ENCODE data around the gene SNX27.
"Not testable (repeated sequence)": the region's sequence is repeated elsewhere in the genome, so short reads cannot be mapped to it uniquely, and the experiment has no call there.

SNX27 gene

DNA sequence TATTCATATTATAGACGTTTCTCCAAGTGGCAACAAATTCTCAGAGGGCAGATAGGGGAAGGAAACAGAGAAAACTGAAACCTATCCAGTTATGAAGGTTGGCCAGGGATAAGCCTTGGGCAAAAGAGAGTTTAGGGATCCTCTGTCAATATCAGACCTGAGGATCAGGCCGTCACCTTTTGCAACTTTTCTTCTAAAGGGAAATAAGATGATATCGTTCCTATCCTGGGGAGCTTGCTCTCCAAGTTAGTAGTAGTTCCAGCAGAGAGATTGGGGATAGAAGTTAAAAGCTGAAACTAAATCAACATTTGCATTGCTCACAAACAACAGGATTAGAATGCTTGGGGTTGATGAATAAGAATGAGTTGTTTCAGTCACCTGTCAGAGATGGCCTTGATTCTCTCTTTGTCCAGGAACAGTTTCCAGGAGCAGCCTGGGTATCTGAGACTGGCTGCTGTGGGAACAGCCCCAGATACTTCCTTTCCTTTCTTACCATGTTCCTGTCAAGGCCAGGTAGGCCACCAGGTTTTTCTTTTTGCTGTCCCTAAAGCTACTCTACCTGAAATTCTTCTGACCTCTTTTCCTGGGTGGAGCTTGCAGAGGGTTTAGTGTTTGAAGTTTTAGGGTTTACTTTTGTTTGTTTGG, 112.0 kb downstream of the SNX27 start:
- no peak for DNase-seq

DNA sequence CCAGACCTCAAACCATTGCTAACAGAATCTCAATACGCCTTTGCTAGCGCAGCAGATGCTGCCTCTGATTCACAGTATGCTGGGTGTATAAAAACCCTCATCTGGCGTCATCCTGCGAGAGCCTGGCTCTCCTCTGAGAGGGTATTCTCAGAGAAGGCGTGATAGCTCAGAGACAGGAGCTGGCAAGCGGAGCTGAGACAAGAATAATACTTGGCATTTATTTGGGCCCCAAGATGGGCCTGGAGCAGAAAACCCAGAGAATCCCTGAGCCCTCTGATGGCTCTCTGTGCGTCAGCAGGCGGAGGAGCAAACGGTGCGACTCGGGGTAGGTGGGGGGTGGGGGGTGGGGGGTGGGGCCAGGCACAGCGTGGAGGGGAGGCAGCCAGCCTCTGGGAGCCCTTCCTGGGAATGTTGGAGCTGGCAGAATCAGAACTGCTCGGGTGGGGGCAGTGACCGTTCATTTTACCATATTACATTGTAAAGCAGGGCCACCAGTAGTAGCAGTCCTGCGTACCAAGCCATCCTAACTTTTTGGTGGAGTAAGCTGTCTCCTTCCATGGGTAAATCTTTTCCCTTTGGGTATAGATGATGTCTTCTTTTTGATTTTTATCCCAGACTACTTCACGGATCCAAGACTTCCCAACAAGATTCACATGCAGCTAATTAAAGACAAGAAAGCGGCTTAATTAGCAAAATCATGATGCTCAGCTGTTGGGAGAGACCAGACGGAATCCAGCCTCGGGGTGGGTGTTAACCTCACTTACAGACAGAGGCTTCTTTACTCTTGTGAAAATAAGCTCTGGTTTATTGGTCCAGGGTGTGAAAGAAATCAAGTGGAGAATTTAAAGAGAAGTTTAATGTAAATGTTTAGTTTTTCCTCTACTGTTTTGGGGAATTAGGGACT, 116.6 kb downstream of the SNX27 start:
- no peak for DNase-seq

DNA sequence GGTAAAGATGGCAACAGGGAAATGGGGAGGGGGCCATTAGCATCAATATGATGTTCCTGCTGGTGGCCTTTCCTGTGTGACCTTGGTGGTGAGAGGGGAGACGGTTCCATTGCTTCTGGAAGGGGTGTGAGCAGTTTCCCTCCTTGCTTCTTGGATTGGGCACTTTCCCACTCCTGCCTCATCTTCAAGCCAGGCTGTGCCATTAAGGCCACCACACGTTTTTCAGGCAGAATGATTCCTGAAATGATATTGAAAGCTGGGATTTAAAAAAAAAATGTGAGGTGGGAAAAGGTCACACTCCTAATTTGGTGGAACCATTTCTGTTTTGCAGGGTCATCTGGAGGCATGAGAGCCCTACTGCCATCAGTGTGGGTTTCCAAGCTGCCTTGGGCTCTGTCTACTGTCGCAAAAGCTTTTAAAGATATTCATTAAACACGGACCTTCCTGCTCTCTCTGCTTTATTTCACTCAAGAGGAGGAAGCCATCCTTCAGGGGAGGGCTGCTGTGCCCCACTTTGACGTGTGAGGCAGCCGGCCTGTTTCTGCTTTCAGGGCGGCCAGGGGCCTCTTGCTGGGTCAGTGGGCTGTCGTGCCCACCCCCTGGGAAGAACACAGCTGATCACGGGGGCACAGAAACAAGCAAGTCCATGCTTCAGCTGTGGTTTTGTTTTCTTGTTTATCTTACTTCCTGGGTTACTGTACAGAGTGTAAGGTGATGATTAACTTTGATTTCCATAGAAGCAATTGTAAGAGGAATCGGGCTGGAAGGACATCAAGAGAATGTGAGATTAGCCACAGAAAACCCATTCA, 117.5 kb downstream of the SNX27 start:
- DNase-seq, result no peak

DNA sequence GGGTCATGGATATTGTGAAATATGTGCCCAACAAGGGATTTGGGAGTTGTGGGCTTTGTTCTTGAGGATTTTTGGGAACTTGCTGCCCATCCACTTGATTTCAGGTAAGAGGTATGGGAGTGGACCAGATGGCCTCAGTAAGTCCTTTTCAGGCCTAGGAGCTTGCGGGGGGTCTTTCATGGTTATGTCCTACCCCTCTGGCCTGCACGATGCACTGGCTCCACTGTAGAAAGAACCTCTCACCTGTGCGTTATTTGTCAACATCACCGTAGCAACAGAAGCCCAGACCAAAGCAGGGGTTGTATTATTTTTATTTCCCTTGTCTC, 118.1 kb downstream of the SNX27 start:
- no peak for DNase-seq

DNA sequence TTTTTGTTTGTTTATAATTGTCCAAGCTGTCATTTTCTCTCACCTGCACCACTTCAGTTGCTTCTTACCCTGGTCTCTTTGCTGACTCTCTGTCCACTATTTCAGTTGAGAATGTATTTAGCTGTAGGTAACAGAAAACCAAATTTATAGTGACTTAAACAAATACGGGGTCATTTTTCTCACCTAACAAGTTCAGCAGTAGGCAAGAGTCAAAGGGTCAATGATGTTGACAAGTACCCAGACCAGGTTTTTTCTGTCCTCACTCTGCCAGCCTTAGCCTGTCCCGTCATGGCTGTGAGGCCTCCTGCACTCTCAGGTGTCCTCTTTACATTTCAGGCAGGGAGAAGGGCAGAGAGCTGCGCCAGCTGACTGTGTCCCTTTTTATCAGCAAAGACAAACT, 121.3 kb downstream of the SNX27 start:
- DNase-seq, result no peak

DNA sequence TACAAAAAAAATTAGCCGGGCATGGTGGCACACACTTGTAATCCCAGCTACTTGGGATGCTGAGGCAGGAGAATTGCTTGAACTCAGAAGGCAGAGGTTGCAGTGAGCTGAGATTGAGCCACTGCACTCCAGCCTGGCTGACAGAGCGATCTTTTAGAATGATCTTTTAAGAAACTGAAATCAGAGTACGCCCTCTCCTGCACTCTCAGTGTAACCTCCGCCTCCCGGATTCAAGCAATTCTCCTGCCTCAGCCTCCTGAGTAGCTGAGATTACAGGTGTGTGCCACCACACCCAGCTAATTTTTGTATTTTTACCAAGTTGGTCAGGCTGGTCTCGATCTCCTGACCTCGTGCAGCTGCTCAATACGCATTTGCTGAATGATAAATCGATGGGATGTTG, 122.1 kb downstream of the SNX27 start:
- DNase-seq, result not testable (repeated sequence)

DNA sequence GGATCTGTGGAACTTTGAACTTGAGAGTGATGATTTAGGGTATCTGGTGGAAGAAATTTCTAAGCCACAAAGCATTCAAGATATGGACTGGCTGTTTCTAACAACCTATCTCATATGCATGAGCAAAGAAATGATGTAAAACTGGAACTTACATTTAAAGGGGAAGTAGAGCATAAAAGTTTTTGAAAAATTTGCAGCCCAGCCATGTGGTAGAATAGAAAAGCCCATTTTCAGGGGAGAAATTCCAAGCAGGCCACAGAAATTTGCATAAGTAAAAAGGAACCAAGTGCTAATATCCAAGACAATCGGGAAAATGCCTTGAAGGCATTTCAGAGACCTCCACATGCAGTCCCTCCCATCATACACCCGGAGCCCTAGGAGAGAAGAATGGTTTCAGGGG, 125.2 kb downstream of the SNX27 start:
- DNase-seq, result no peak

DNA sequence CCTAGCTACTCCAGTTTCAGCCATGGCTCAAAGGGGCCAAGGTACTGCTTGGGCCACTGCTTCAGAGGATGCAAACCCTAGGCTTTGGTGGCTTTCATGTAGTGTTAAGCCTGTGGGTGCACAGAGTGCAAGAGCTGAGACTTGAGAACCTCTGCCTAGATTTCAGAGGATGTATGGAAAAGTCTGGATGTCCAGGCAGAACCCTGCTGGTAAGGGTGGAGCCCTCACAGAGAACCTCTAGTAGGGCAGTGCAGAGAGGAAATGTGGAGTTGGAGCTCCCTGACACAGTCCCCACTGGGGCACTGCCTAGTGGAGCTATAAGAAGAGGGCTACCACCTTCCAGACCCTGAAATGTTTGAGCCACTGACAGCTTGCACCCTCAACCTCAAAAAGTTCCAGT, 125.6 kb downstream of the SNX27 start:
- no peak for DNase-seq

DNA sequence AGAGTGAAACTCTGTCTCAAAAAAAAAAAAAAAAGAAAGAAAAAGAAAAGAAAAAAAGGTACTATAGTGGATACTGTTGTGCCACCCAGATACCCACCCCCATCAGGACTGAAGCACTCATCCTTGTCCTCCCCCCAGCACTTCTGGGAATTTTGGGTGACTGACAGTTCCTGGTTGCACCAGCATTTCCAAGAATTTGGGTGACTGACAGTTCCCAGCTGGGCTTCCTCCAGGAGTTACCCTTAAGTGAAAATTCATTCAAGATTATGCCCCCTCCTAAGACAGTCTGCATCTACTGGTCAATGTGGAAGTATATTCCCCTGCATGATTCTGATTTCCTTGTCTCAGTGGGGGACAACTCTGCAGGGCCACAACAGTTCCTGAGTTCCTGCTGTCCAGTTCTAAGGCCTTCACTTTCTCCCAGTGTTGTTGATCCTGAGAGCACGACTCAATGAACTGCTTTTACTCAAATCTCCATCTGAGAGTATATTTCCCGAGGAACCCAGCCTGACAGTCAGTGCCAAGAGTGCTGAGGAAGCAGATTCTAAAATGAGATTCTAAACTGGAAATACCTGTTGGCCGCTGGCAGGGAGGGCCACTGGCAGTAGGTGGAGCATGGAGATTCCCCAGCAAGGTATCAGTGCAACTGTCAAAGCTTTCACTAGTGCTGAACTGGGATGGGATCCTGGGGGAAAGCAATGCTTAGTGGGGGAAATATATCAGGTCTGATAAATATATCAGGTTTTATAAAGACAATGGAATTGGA, 127.9 kb downstream of the SNX27 start:
- no peak for DNase-seq

DNA sequence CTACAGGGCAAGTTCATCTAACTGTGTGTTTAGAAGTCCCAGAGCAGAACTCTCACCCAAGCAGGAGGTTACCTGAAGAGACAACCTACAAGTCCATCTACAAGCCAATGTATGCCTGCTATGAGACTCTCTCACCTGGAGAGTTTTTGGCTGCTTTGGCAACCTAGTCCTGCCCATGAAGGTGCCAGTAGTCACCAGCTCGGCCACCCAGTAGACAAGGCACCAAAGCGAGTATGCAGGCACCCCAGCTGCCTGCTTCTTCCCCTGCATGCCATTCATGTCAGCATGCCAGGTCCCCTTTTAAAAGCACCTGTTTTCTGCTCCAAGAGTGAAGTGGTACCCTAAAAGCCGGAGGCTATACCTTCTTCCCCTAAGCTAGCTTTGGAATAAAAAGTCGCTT, 129.7 kb downstream of the SNX27 start:
- no peak for DNase-seq

Data from stimulated activated CD4-positive, alpha-beta T cell treated with anti-CD3 and anti-CD28 coated beads, Interleukin-2, amount 100 ng/mL, for 48 hours (primary cell).